ENCODE measurements around the gene BAD.

GRCh38 chr11:64241241-64241490 lies 43.3 kb downstream of the BAD start:
- no peak for TF ChIP-seq EZH2 (IDR thresholded peaks at IDR 0.05; ENCODE audit: low read length, unreplicated experiment)
- TF ChIP-seq, protein P1, sequence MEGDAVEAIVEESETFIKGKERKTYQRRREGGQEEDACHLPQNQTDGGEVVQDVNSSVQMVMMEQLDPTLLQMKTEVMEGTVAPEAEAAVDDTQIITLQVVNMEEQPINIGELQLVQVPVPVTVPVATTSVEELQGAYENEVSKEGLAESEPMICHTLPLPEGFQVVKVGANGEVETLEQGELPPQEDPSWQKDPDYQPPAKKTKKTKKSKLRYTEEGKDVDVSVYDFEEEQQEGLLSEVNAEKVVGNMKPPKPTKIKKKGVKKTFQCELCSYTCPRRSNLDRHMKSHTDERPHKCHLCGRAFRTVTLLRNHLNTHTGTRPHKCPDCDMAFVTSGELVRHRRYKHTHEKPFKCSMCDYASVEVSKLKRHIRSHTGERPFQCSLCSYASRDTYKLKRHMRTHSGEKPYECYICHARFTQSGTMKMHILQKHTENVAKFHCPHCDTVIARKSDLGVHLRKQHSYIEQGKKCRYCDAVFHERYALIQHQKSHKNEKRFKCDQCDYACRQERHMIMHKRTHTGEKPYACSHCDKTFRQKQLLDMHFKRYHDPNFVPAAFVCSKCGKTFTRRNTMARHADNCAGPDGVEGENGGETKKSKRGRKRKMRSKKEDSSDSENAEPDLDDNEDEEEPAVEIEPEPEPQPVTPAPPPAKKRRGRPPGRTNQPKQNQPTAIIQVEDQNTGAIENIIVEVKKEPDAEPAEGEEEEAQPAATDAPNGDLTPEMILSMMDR (conservative IDR thresholded peaks at IDR 0.05; ENCODE audit: low read depth, low read length): no peak
- no peak for TF ChIP-seq EZH2phosphoT487 (IDR thresholded peaks at IDR 0.05; ENCODE audit: borderline replicate concordance, low read length)

Measured in PC-3 (cell line).